Stimulated activated CD4-positive, alpha-beta T cell treated with anti-CD3 and anti-CD28 coated beads, Interleukin-12 subunit alpha, Interleukin-12 subunit beta, amount 100 ng/mL, for 4 hours (primary cell): ENCODE measurements around the gene WDR7.

Experiments
- DNase-seq: peaks from one replicate; pipeline ENCODE4 v3.0.0-alpha.2; 2020

The WDR7 gene

DNA sequence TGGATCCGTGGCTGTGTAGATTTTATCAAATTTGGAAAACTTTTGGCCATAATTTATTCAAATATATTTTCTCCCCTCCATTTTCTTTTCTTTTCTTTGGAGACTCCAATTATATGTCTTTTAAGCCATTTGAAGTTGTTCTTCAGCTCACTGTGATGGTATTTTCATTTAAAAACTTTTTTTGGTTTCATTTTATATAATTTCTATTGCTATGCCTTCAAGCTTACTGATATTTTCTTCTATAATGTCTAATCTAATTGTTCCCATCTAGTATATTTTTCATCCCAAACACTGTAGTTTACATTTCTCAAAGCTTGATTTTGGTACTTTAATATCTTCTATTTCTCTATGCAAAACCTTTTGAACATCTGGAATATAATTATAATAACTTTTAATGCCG is 72.5 kb downstream of the WDR7 start:
- no peak for DNase-seq

DNA sequence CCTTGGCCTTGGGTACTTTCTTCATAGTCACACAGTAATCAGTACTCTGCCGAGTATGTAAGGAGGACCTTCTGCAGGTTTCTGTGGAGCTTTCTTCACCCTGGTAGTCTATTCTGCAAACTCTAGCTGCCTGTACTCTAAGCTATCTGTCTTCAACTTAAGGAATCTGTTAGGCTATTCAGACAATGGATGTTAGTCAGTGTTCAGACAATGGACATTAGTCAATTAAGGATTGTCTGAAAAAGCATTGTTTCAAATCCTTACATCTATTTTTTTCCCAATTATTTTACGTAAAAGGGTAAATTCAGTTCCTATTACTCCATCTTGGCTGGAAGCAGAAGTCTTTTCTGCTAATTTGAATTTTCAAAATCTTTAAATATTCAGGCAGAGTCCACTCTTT is 75.7 kb downstream of the WDR7 start:
- no peak for DNase-seq

DNA sequence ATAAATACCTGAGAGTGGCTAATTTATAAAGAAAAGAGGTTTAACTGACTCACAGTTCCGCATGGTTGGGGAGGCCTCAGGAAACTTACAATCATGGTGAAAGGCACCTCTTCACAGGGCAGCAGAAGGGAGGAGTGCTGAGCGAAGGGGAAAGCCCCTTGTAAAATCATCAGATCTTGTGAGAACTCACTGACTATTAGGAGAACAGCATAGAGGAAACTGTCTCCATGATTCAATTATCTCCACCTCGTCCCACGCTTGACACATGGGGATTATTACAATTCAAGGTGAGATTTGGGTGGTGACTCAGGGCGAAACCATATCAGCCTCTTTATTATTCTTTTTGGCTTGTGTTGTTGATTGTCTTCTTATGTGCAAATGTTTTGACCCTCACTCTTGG is 76.2 kb downstream of the WDR7 start:
- peak; percentile 6 for DNase-seq

DNA sequence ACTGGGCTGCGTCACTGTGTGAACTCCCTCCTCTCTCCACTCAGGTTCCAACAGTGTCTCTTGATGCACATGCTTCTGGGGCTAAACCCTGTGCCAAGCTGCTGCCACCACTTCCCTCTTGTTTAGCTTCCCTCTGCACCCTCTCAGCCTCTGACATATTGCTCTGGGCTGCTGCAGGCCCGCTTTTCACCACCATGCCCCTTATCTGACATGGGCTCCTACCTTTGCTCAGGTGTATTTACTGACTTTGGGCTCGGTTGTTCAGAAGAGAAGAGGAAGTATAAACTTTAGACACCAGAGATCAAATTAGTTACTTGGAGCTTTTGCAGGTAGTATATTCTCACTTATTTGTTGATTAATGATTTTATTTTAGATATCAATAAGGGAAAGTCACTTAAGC is 77.6 kb downstream of the WDR7 start:
- no peak for DNase-seq

DNA sequence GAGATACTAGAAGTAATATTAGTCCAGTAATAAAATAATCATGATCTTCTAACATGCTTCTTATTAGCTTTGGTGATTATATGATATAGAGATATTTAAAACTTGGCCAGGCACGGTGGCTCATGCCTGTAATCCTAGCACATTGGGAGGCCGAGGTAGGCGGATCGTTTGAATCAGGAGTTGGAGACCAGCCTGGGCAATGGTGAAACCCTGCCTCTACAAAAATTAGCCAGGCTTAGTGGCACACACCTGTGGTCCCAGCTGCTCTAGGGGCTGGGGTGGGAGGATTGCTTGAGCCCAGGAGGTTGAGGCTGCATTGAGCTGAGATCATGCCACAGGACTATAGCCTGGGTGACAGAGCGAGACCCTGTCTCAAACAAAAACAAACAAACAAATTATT is 87.0 kb downstream of the WDR7 start:
- DNase-seq: no peak

DNA sequence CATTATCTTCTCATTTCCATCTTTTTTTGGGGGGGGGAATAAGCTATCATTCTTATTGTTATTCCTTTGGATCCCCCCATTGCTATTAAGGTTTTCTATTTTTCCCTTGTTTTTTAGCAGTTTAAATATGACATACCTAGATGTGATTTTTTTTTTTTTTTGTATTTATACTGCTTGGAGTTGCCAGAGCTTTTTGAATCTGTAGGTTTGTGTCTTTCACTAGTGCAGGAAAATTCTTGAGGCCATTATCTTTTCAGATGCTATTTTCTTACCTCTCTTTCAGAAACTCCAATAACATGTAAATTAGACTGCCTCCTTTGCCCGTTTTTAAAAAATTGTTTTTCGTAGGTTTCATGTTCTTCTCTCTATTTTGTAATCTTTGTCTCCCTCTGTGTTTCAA is 88.6 kb downstream of the WDR7 start:
- DNase-seq: no peak

DNA sequence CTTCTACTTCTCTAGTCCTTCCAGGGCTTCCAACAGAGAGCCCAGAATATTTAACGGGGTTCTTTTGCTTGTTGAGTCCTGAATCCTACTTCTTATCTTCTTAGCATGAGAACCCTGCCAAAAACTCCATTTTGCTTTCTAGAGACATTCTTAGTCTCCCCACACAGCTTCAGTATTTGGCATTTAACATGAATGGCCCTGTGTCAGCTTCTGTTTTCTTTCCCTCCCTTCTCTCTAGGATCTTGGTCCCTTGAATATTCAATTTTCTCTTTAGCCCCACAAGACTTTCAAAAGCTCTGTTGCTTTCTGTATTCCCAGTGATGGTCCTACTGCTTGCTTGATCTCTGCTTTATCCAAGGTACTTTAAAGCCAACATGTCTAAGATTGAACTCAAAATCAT is 89.5 kb downstream of the WDR7 start:
- DNase-seq: no peak

DNA sequence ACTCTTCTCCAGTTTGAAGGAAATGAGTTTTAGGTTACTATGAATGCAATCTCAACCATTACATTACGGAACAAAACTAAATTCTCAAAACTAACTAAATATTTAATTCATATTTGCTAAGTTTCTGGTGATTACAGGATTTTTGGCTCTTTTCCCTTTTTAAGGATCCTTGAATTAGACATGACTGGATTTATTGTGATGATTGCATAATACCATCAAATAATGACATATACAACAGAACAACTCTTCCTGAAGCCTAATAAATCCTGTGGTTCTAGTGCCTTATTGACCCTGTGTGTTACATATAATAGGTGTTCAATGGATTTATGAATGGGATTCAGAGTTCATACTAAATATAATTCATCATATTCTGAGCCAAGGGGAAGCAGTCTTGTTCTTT is 90.5 kb downstream of the WDR7 start:
- DNase-seq: no peak

DNA sequence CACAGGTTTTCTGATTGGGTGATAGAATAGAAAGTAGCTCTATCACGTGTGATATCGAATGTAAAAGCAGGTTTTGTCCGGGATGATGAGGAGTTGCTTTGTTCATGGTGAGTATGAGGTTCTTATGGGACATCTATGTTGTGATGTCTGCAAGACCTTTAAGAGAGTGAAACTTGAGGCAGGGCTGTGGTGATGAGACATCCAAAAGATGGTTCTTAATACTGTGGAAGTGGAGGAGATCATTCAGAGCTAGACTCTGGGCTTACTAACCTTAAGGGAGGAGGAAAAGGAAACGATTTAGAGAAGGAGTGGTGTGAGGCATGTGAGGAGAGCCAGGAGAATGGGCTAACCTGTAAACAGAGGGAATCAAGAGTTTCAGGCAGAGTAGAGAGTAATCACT is 92.0 kb downstream of the WDR7 start:
- no peak for DNase-seq

DNA sequence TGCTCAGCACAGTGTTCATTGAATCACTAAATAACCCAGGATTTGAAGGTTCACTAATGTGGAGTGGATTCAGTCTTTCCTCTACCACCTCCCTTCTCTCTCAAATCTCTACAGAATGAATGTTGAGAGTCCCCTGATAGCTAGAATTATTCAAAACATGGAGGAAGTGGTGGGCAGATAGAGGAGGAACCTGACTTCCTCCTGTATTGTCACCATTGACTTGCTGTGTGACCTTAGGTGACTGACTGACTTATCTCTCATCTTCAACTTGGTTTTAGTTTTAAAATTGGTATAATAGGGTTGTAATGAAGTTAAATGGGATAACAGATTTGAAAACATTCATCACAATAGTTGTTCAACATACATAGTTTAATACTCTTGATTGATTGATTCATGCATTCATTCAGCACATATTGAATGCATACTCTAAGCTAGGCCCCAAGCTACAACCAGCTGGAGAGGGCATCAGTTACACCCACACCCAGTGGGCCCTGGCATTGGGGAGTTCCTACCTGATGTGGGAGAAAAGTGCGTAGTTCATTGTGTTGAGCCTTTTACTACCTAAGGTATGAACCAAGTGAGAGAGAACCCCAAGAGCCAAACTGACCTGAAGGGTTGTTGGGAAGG is 96.0 kb downstream of the WDR7 start:
- DNase-seq: no peak

DNA sequence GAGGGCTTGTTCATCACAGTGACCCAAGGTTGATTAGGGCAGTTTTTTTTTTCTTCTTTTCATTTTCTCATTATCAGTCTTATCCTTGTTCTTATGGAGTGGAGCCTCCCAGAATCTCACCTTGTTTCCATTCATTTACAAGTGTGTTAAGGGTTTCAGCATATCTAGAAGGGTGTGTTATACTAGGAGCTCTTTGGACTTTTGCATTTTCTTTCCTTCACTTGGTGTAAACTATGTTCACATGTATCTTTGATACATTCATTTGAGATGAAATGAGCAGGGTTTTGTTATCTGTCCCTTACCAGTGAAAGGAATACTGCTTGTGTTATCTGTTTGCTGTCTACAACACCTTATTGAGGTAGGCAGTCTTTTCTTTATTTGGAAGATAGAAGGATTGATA is 96.7 kb downstream of the WDR7 start:
- DNase-seq: no peak

DNA sequence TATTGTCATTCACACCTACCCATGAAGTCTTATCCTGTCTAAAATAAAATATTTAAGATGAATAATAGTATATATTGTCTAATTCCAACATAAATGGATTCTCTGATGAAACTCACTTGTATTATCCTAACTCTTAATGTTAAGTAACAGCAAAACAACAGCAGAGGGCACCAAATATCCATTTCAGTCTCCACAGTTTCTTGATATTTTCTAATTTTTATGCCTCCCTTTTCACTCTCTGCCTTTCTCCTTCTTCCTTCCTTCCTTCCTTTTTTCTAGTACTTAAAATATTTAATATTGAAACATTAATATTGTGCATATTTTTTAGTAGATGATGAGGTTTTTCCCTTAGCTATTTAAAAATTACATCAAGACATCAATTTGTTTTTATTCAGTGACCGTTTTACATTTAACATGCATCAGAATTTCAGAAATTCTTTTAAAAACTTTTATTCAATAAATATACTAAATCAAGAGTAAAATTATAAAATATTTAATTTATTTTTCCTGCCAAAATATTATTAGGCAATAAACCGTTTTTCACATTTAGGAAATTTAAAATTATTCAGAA is 97.6 kb downstream of the WDR7 start:
- DNase-seq: no peak

DNA sequence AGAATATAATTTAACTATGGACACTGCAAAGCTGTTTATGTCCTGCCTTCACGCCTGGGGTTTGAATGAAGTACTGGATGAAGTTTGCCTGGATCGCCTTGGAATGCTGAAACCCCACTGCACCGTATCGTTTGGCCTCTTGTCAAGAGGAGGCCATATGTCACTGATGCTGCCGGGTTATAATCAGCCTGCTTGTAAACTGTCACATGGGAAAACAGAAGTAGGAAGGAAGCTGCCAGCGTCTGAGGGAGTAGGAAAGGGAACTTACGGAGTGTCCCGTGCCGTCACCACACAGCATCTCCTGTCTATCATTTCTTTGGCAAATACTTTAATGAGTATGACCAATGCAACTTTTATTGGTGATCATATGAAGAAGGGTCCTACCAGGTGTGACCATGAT is 105.8 kb downstream of the WDR7 start:
- DNase-seq: no peak

DNA sequence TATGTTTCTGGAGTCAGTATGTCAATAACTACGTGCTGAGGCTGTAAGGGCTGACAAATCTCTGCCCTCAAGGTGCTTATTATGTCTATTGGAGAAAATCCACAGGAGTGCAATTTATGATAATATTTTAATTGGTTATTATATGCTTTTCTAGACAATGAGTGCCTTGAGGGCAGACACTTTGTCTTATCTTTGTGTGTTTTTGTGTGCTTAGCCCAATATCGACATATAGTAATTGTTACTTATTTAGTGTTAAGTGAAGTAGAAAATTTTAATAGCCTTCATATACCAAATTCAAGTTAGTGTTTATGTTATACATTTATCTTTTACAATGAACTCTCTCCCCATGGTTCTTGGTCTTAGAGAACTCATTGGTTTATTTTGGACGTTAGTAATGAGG is 118.9 kb downstream of the WDR7 start:
- DNase-seq: no peak

DNA sequence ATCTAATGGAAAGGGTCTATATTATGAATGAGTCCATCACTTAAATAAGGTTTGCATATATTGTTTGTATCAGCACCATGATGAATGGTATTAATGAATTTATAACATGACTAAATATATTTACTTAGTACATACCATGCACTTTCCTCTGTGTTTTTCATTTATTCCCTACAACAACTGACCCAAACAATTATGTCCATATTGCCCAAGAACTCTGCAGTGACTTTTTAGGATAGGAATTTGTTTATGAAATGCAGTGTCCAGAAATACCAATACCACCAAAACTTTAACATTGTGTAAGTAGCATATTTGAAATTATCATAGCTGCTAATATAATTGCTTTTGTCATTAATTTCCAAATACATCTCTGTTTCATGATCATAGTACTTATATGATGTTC is 119.7 kb downstream of the WDR7 start:
- DNase-seq: no peak

DNA sequence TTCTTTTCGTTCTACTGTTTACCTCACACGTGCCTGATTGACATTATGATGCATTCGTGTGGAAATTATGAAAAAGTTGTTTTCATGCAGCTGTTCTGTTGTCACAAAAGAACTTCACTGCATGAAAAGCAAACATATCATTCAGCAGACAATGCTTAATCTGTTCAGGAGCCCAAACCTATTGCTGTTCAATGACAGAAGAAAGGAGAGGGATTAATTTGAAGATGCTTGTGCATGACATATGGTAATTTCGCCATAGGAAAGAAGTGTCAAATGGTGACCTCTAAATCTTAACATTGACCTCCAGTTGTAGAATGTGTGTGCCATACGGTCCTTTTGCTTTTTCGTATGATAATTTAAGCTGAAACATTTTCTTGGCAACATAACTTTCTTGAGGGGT is 124.5 kb downstream of the WDR7 start:
- no peak for DNase-seq

DNA sequence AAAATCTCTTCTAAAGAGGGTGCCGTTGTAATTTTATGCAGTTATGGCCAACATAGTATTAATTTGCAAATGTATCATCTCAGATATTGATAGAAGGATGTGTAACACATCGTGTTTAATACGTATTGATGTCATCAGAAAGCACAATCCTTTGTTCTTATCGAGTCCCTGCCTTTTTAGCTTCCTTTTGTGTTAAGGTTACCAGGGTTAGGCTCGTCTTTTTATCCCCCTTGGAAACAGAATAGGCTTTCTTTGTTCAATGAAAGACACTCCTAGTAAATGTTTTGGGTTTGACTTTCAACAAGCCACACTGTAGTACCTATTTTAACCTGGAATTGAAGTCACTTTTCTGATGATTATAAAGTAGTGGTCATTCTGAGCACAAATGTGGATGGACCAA is 136.2 kb downstream of the WDR7 start:
- DNase-seq: no peak

DNA sequence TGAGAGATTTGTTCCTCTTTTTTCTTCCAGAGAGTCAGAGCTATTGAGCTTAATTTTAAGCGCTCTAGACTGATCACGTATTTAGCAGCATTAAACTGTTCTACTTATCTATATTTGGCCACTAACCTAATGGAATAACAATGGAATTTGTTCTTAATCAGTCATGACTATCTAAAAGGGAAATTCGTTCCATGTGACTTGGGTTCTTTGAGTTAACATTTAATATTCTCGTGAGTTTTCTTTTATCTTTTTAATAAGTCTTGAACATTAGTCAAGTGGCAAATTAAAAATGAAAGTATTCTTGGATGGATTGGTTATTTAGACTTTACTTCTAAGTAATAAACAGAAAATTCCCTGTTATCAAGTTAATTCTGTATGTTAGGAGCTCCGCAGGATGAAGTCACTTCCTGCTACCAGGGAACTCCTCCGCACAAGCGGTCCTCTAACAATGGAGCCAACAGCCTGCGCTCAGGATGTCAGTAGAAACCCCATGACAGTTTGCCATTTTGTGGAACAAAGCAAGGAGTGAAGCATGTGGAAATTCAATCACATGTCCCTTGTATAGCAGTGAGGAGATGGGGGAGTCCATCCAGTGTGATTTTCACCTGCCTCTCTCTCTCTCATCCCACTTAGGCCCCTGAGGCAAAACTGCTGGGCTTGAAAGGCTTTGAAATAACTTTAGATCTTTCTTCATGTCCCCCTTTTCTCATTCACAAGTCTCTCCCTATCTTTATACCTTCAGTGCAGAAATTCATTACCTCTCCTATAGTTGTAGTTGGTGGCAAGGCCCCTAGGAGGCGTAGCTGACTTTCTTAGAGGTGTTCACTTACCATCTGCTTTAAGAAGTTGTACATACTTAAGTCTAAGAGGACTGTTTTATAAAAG is 138.1 kb downstream of the WDR7 start:
- DNase-seq: peak; percentile 11

DNA sequence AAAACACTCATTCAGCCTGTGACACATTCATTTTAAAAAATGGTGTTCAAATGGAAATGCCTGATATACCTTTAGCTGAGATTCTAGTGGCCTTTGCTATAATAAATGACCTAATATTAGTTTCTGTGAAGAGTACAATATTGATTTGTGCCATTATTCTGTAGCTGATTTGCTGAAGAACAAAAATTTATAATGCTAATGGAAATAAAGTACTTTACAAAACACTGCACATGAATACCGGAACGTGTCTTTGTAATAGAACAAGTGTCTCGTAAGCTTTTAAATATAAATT is 138.7 kb downstream of the WDR7 start:
- no peak for DNase-seq

DNA sequence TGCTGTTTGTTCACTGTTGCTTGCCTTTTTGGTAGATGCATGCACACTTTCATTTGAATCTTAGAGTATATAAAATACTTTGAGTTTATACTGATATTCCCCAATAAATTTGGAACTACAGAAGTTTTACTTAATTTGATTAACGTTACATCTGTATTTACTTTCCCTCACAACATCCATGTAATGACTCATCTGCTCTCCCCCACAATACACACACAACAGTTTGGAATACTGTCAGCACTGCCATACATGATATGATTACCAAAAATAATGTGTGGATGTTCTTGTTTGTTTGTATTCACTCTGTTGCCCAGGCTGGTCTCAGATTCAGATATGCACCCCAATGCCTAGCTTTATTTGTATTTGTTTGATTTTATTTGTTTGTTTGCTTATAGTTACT is 144.2 kb downstream of the WDR7 start:
- no peak for DNase-seq

DNA sequence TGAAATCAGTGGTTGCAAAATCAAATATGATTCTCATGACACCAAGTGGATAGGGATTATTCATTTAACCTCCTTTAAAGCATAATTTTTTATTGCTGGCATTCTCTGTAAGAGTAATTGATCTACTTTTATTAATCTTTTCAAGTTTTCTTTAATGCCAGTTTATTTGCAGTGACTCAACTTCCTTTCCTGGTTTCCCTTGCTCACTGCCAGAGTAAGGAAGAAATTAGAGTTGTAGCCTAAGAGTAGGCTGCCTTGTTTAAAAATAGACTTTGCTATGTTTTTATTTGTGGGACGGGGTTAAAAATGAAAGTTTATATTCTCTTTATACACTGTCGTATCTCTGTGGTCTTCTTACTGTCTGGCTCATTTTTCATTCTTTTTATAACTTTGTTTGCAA is 148.6 kb downstream of the WDR7 start:
- DNase-seq: no peak

DNA sequence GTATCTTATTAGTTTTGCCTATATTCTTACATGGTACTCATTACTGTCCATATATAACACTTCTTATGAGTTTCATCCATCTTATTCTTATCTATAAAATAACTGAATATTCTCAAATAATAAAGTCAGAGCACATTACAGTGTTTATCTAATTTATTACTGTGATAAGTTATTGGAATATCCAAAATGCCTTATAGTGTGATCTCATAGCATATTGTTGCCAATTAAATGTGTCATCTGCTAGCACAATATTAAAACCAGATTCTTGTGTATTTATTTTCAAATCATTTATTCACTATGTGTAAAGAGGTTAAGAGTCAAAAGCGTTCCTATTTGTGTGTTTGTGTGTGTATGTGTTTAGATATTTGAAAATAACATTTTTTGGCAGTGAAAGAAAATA is 151.9 kb downstream of the WDR7 start:
- DNase-seq: no peak

DNA sequence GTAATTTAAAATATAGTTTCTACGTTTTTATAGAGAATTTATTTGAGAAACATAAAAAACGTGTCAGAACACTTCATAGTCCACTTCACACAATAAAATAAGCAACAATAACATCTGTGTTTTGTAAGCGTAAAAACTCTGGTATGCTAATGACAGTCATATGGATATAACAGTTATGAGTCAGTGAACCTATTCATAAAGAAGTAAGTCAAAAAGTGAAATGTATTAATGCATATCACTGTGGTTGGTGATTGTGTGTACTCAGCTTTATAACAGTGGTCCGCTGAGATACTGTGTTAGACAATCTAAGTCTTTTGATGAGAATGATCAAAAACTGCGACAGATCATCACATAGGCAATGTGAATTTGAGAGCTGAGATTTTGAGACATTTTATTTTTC is 153.2 kb downstream of the WDR7 start:
- DNase-seq: no peak

DNA sequence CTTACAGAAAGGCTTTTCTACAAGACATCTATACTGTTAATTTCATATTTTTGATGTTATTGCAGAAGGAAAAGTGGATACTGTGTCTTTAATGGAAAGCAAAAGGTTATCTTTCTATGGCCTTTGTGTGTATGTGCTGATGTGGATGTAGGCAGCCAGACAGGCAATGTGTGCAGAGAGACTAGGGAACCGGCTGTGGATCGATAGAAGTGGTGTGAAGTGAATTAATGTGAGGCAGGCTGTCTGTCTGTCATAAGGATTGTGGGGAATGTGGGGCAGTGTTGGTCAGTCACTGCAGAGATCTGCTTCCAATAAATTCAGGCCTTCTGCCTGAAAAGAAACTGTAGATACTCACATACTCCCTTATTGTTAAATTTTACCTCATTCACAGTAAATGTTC is 156.7 kb downstream of the WDR7 start:
- DNase-seq: no peak

DNA sequence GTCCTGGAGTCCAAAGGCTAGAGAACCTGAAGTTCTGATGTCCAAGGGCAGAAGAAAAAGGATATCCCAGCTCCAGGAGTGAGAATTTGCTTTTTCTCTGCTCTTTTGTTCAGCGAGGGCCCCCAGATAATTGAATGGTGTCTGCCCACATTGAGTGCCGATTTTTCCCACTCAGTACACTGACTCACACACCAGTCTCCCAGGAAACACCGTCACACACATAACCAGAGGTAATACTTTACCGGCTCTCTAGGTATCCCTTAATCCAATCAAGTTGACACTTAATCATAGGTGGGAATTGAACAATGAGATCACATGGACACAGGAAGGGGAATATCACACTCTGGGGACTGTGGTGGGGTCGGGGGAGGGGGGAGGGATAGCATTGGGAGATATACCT is 161.5 kb downstream of the WDR7 start:
- no peak for DNase-seq
